ENCODE data around the gene CR1L.
"Not testable (repeated sequence)": the region's sequence is repeated elsewhere in the genome, so short reads cannot be mapped to it uniquely, and the experiment has no call there.

- TF ChIP-seq POLR2A, CTCF (IDR thresholded peaks at IDR 0.05): not testable (repeated sequence)
Measured at GRCh38 chr1:207738158-207738659, 93.3 kb downstream of the CR1L start.
